ENCODE results near the gene FAM163B. TPM values are rescaled to one million over a fixed set of nuclear protein-coding genes. Genes with fewer than 3 reads are reported as not detected.

Gene FAM163B
- total RNA-seq, 1 experiment from 2014 or later: 2.0 TPM

DNA sequence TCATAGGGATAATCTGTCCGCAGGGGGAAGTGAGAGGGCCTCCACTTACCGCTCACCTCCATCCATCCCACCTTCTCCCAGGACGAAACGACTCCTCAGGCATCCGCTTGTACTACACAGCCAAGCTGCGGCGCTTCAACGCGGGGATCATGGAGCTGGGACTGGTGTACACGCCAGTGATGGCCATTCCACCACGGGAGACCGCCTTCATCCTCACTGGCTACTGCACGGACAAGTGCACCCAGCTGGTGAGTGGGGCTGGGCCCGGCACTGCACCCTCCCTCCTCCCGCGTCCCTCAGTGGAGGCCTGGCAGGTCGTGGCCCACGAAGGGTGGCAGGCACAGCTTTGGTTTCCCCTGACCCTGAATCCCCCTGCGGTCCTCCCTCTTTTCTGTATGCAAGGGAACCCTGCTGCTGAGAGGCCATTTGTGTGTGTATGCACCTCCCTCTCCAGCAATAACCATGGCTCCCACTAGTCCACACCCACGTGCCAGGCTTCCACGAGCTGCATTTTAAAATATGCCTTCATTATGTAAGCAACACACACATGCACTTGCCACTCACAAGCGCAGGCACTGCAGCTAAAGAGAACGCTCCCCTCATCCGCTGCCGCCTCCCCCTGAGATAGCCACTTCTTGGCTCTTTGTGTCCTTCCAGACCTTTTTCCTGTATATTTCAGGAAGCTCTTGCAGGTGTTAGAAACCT is 38.7 kb upstream of the FAM163B start:
- Mint-ChIP-seq H3K4me1 (no peaks in the 10 kb centered on the region), H3K36me3 (no peaks in the 10 kb centered on the region), H3K4me3 (no peak overlapping the region), H3K27ac (no peak overlapping the region), H3K9me3 (no peaks in the 10 kb centered on the region), H3K27me3 (ENCODE audit: low read depth) (no peaks in the 10 kb centered on the region)
- no peak for DNase-seq (ENCODE audit: low spot score)
- POLR2A ChIA-PET: no interaction called here
- TF ChIP-seq PRRX2 (CRISPR knock-in tag; IDR thresholded peaks at IDR 0.05) (no peak), RELA (CRISPR knock-in tag; IDR thresholded peaks at IDR 0.05; ENCODE audit: borderline replicate concordance) (no peak), ZNF232 (CRISPR knock-in tag; IDR thresholded peaks at IDR 0.05) (no peak), ZNF532 (CRISPR knock-in tag; IDR thresholded peaks at IDR 0.05; ENCODE audit: borderline replicate concordance) (no peak), RORB (CRISPR knock-in tag; IDR thresholded peaks at IDR 0.05) (no peak), CREB1 (CRISPR knock-in tag; IDR thresholded peaks at IDR 0.05) (no peak), ATF1 (CRISPR knock-in tag; IDR thresholded peaks at IDR 0.05) (no peak)
- TF ChIP-seq, protein P1, sequence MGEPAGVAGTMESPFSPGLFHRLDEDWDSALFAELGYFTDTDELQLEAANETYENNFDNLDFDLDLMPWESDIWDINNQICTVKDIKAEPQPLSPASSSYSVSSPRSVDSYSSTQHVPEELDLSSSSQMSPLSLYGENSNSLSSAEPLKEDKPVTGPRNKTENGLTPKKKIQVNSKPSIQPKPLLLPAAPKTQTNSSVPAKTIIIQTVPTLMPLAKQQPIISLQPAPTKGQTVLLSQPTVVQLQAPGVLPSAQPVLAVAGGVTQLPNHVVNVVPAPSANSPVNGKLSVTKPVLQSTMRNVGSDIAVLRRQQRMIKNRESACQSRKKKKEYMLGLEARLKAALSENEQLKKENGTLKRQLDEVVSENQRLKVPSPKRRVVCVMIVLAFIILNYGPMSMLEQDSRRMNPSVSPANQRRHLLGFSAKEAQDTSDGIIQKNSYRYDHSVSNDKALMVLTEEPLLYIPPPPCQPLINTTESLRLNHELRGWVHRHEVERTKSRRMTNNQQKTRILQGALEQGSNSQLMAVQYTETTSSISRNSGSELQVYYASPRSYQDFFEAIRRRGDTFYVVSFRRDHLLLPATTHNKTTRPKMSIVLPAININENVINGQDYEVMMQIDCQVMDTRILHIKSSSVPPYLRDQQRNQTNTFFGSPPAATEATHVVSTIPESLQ (CRISPR knock-in tag; IDR thresholded peaks at IDR 0.05): no peak
- TF ChIP-seq, protein P2, sequence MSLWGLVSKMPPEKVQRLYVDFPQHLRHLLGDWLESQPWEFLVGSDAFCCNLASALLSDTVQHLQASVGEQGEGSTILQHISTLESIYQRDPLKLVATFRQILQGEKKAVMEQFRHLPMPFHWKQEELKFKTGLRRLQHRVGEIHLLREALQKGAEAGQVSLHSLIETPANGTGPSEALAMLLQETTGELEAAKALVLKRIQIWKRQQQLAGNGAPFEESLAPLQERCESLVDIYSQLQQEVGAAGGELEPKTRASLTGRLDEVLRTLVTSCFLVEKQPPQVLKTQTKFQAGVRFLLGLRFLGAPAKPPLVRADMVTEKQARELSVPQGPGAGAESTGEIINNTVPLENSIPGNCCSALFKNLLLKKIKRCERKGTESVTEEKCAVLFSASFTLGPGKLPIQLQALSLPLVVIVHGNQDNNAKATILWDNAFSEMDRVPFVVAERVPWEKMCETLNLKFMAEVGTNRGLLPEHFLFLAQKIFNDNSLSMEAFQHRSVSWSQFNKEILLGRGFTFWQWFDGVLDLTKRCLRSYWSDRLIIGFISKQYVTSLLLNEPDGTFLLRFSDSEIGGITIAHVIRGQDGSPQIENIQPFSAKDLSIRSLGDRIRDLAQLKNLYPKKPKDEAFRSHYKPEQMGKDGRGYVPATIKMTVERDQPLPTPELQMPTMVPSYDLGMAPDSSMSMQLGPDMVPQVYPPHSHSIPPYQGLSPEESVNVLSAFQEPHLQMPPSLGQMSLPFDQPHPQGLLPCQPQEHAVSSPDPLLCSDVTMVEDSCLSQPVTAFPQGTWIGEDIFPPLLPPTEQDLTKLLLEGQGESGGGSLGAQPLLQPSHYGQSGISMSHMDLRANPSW (CRISPR knock-in tag; conservative IDR thresholded peaks at IDR 0.05; ENCODE audit: low read depth): no peak
- TF ChIP-seq, protein P3, sequence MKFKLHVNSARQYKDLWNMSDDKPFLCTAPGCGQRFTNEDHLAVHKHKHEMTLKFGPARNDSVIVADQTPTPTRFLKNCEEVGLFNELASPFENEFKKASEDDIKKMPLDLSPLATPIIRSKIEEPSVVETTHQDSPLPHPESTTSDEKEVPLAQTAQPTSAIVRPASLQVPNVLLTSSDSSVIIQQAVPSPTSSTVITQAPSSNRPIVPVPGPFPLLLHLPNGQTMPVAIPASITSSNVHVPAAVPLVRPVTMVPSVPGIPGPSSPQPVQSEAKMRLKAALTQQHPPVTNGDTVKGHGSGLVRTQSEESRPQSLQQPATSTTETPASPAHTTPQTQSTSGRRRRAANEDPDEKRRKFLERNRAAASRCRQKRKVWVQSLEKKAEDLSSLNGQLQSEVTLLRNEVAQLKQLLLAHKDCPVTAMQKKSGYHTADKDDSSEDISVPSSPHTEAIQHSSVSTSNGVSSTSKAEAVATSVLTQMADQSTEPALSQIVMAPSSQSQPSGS (CRISPR knock-in tag; IDR thresholded peaks at IDR 0.05; ENCODE audit: borderline replicate concordance, low read depth): no peak
- CTCF ChIA-PET: interaction anchor here (0.8 to 1.2 kb wide), 2 partner anchors 14 to 68 kb away, joined by 3 to 4 read pairs; no protein-coding TSS in a partner anchor
- ATAC-seq: no peak

DNA sequence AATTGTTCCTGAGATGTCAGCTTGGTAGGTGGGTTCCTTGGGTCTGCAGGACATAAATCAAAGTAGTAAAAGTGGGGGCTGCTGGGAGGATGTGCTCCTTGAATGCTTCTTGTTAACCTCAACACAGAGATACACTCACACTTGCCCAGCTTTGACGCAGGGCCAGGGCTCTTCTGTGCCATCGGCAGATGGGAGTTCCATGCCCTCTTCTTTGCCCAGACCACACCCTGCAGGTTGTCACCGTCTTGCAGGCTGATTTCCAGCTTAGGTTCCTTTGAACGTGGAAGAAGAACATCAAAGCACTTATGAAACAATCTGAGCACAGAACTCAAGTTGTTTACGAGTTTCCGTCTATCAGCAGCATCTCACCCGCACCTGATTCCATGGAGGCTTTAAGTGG is 38.0 kb upstream of the FAM163B start:
- ATAC-seq (no peak), DNase-seq (ENCODE audit: low spot score) (no peak)
- Mint-ChIP-seq H3K36me3 (no peaks in the 10 kb centered on the region), H3K9me3 (no peaks in the 10 kb centered on the region), H3K27ac (no peak overlapping the region), H3K27me3 (ENCODE audit: low read depth) (no peaks in the 10 kb centered on the region), H3K4me1 (no peaks in the 10 kb centered on the region), H3K4me3 (no peak overlapping the region)
- ChIA-PET POLR2A (no interaction called here), CTCF (no interaction called here)
- TF ChIP-seq MXD4 (CRISPR knock-in tag; IDR thresholded peaks at IDR 0.05; ENCODE audit: borderline replicate concordance) (no peak), GTF2I (CRISPR knock-in tag; conservative IDR thresholded peaks at IDR 0.05) (no peak)

All from WTC11 (cell line).